ENCODE results near the gene DOK7.

GRCh38 chr4:3476341-3476747 is 13.2 kb downstream of the DOK7 start:
- TF ChIP-seq, protein P1, sequence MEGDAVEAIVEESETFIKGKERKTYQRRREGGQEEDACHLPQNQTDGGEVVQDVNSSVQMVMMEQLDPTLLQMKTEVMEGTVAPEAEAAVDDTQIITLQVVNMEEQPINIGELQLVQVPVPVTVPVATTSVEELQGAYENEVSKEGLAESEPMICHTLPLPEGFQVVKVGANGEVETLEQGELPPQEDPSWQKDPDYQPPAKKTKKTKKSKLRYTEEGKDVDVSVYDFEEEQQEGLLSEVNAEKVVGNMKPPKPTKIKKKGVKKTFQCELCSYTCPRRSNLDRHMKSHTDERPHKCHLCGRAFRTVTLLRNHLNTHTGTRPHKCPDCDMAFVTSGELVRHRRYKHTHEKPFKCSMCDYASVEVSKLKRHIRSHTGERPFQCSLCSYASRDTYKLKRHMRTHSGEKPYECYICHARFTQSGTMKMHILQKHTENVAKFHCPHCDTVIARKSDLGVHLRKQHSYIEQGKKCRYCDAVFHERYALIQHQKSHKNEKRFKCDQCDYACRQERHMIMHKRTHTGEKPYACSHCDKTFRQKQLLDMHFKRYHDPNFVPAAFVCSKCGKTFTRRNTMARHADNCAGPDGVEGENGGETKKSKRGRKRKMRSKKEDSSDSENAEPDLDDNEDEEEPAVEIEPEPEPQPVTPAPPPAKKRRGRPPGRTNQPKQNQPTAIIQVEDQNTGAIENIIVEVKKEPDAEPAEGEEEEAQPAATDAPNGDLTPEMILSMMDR (IDR thresholded peaks at IDR 0.05) = no peak
- TF ChIP-seq POLR2A (IDR thresholded peaks at IDR 0.05) (no peak), EP300 (IDR thresholded peaks at IDR 0.05) (no peak)
